Pancreas (tissue), 10 donors: ENCODE measurements around the gene PIGS. TPM values are rescaled to one million over a fixed set of nuclear protein-coding genes. Genes with fewer than 3 reads are reported as not detected.

ENCODE experiments used
- ATAC-seq, 4 donors: fragments of 200-7000 bp; cut with Tn5 transposase; one replicate each; pipeline versions ENCODE4 v1.8.0 to v1.9.1; 2020; ENCODE audit warnings: mild to moderate bottlenecking in 4 of 4, moderate library complexity in 4 of 4
- DNase-seq, 6 donors: peaks; one replicate each; pipeline ENCODE4 v3.0.0-alpha.2; 2020
- FAIRE-seq: peaks from 2 replicates; lab custom pipeline; 2012; peaks lifted over from hg19 to GRCh38; lab: Jason Lieb, UNC
- H3K27ac ChIP-seq, 4 donors: fragments of 200-600 bp; sonication (generic); 1 replicate in 3 of 4; 2 replicates in 1 of 4; pipeline versions ENCODE4 v1.5.0 to v1.8.0; 2020
- H3K27me3 ChIP-seq, 4 donors: fragments of 200-600 bp; one replicate each; pipeline ENCODE4 v1.8.0; 2021
- H3K36me3 ChIP-seq, 3 donors: fragments of 200-600 bp; sonication (generic) in 1 of 3; one replicate each; pipeline versions ENCODE4 v1.5.0 to v1.8.0; 2020 to 2021
- H3K4me1 ChIP-seq, 3 donors: fragments of 200-600 bp; one replicate each; pipeline ENCODE4 v1.8.0; 2021
- H3K4me3 ChIP-seq, 4 donors: fragments of 200-600 bp; sonication (generic) in 2 of 4; one replicate each; pipeline versions ENCODE4 v1.5.0 to v1.8.0; 2020 to 2021
- H3K9me3 ChIP-seq, 4 donors: fragments of 200-600 bp; one replicate each; pipeline ENCODE4 v1.8.0; 2021
- CTCF ChIP-seq, 4 donors: fragments of 200-600 bp; sonication (generic) in 3 of 4; IDR thresholded peaks; one replicate each; pipeline versions ENCODE4 v1.5.0 to v1.8.0; 2021; ENCODE audit warnings: antibody characterized with exemption in 4 of 4
- WGBS, 2 donors: extraction: QIAGEN DNeasy Blood & Tissue Kit; methylation state at CpG; one replicate each; pipeline ENCODE4 v1.1.7; 2013; 5-methylcytosine and 5-hydroxymethylcytosine counted together
- intact Hi-C, 3 donors: fragments of 100-400 bp; cut with DNase I; formaldehyde crosslinking; loops; one replicate each; pipeline versions ENCODE4 v1.11.1 to v1.14.2; 2022
- polyA plus RNA-seq, 2 donors: library from polyadenylated mRNA; stranded (reverse); fragments of 200-250 nt; gene quantifications; one replicate each; pipeline ENCODE4 v1.2.3, GENCODE V29; 2013
- total RNA-seq, 6 donors: library from RNA; stranded (reverse); fragmentation: NEBNext Ultra II Directional in 4 of 6; extraction: Animal tissue kit (Norgen Biotek cat#: 25700) in 4 of 6; gene quantifications; one replicate each; pipeline versions ENCODE4 v1.2.1 to v1.2.4, GENCODE V29; 2021 to 2023
- donor health status: healthy with polysubstance abuse.
- donor health status: DM: no; HTN: no; CAD: no; lungs with moderate emphysema.
- donor health status: DM: no; HTN: no; CAD: no.
- donor health status: control.
- donor health status: control.
- donor health status: Bipolar disorder and iron deficiency.
- donor health status: DM: yes; HTN: yes; CAD: no.
- donor health status: DM: no; HTN: no; CAD: no.
- donor health status: DM: no; HTN: no; CAD: no.
- donor health status: DM: yes; HTN: yes; CAD: no.

PIGS gene
- total and polyA plus RNA-seq, 8 donors: 9.2 to 26.5 (median 15.9) TPM

- ATAC-seq (no peak), DNase-seq (no peak), FAIRE-seq (no peak)
- no peak overlapping the region for H3K4me3 ChIP-seq
- no peaks in the 10 kb centered on the region for H3K36me3 ChIP-seq
- no peaks in the 10 kb centered on the region for H3K27me3 ChIP-seq
- H3K4me1 ChIP-seq: no peaks in the 10 kb centered on the region
- H3K27ac ChIP-seq: no peak overlapping the region
- H3K9me3 ChIP-seq: no peaks in the 10 kb centered on the region
- 61 to 63% methylated on average over 16 of the region's 16 CpGs for WGBS, 2 donors
- intact Hi-C loops: no loop called here
- no peak for TF ChIP-seq CTCF (IDR thresholded peaks at IDR 0.05)
Measured at GRCh38 chr17:28514561-28515002, 56.7 kb downstream of the PIGS start.

- no peak overlapping the region for H3K4me3 ChIP-seq
- no peak for TF ChIP-seq CTCF (IDR thresholded peaks at IDR 0.05)
- intact Hi-C loops: no loop called here
- FAIRE-seq: no peak
- WGBS, 2 donors: 67 to 75% methylated on average over 7 of the region's 7 CpGs
- no peak for ATAC-seq
- no peak for DNase-seq
- no peaks in the 10 kb centered on the region for H3K9me3 ChIP-seq
- no peaks in the 10 kb centered on the region for H3K4me1 ChIP-seq
- H3K36me3 ChIP-seq: no peaks in the 10 kb centered on the region
- H3K27ac ChIP-seq: no peak overlapping the region
- H3K27me3 ChIP-seq: no peaks in the 10 kb centered on the region
Measured at GRCh38 chr17:28513476-28513875, 57.8 kb downstream of the PIGS start.

- no peak for TF ChIP-seq CTCF (IDR thresholded peaks at IDR 0.05)
- no peaks in the 10 kb centered on the region for H3K4me1 ChIP-seq
- H3K27me3 ChIP-seq: no peaks in the 10 kb centered on the region
- intact Hi-C loops: no loop called here
- H3K27ac ChIP-seq: no peak overlapping the region
- FAIRE-seq (no peak), DNase-seq (no peak), ATAC-seq (no peak)
- H3K4me3 ChIP-seq: no peak overlapping the region
- 80 to 85% methylated on average over 3 of the region's 3 CpGs for WGBS, 2 donors
- no peaks in the 10 kb centered on the region for H3K36me3 ChIP-seq
- H3K9me3 ChIP-seq: no peaks in the 10 kb centered on the region
Measured at GRCh38 chr17:28511858-28512461, 59.4 kb downstream of the PIGS start.

- ATAC-seq: peak in 2 of 4 donors; percentile 44 to 72
- no peak for DNase-seq
- Histone ChIP-seq H3K4me1 (no peaks in the 10 kb centered on the region), H3K27me3 (no peaks in the 10 kb centered on the region), H3K27ac (no peak overlapping the region), H3K4me3 (no peak overlapping the region), H3K9me3 (no peaks in the 10 kb centered on the region), H3K36me3 (no peaks in the 10 kb centered on the region)
- TF ChIP-seq CTCF (IDR thresholded peaks at IDR 0.05): no peak
- FAIRE-seq: no peak
- intact Hi-C loops: no loop called here
- 67 to 78% methylated on average over 7 of the region's 7 CpGs for WGBS, 2 donors
Measured at GRCh38 chr17:28509789-28510188, 61.5 kb downstream of the PIGS start.

GRCh38 chr17:28508211-28508724, 63.1 kb downstream of the PIGS start:
- H3K4me3 ChIP-seq: no peak overlapping the region

More at GRCh38 chr17:28508211-28508724, 63.1 kb downstream of the PIGS start:
- intact Hi-C loops: no loop called here
- no peaks in the 10 kb centered on the region for H3K27me3 ChIP-seq
- no peak overlapping the region for H3K27ac ChIP-seq
- 85 to 86% methylated on average over 11 of the region's 11 CpGs for WGBS, 2 donors
- H3K36me3 ChIP-seq: no peaks in the 10 kb centered on the region
- FAIRE-seq (no peak), ATAC-seq (no peak), DNase-seq (no peak)
- no peaks in the 10 kb centered on the region for H3K4me1 ChIP-seq
- H3K9me3 ChIP-seq: no peaks in the 10 kb centered on the region
- no peak for TF ChIP-seq CTCF (IDR thresholded peaks at IDR 0.05)
